ENCODE data around the gene AHCYL2. TPM values are rescaled to one million over a fixed set of nuclear protein-coding genes. Genes with fewer than 3 reads are reported as not detected.

The AHCYL2 gene
- total and polyA plus RNA-seq, 4 donors, result 2.0 to 10.0 (median 3.6) TPM

DNA sequence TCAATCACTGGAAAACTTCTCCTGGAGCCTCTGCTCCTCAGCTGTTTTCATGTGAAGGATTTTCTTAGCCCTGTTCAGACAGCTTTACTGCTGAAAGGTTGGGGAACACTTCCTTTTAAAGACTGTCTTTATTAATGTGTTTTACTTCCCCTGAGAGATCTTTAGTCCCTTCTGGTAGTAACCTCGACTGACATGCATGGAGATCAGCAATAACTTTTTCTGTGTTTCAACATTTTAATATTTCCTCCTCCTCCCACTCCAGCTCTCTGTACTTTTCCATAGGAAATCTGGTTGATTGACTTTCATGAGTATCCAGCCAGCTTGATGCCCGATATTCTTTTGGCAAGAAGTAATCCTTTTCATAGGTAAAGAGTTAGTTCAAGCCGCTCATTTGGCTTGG, 146.7 kb downstream of the AHCYL2 start:
- no peaks in the 10 kb centered on the region for H3K36me3 ChIP-seq (ENCODE audit: control insufficient read depth in 4 of 4, insufficient read depth in 3 of 4, low read depth in 1 of 4, low read length in 3 of 4)
- no peak overlapping the region for H3K9ac ChIP-seq (ENCODE audit: low read depth in 1 of 2, low read length in 2 of 2)
- H3K27ac ChIP-seq (ENCODE audit: low read depth in 1 of 2, low read length in 2 of 2), result no peak overlapping the region
- 84% methylated on average over 3 of the region's 3 CpGs for WGBS
- H3K27me3 ChIP-seq (ENCODE audit: control insufficient read depth in 4 of 4, insufficient read depth in 4 of 4, low read length in 3 of 4), result no peaks in the 10 kb centered on the region
- H3K4me1 ChIP-seq (ENCODE audit: control insufficient read depth in 4 of 4, insufficient read depth in 4 of 4, low read length in 3 of 4), result peaks cover 0 to 9% (median 3%) of the 10 kb centered on the region in 4 donors
- TF ChIP-seq NR2F2 (IDR thresholded peaks at IDR 0.05) (no peak), FOXA1 (IDR thresholded peaks at IDR 0.05) (no peak)
- TF ChIP-seq, protein P1, sequence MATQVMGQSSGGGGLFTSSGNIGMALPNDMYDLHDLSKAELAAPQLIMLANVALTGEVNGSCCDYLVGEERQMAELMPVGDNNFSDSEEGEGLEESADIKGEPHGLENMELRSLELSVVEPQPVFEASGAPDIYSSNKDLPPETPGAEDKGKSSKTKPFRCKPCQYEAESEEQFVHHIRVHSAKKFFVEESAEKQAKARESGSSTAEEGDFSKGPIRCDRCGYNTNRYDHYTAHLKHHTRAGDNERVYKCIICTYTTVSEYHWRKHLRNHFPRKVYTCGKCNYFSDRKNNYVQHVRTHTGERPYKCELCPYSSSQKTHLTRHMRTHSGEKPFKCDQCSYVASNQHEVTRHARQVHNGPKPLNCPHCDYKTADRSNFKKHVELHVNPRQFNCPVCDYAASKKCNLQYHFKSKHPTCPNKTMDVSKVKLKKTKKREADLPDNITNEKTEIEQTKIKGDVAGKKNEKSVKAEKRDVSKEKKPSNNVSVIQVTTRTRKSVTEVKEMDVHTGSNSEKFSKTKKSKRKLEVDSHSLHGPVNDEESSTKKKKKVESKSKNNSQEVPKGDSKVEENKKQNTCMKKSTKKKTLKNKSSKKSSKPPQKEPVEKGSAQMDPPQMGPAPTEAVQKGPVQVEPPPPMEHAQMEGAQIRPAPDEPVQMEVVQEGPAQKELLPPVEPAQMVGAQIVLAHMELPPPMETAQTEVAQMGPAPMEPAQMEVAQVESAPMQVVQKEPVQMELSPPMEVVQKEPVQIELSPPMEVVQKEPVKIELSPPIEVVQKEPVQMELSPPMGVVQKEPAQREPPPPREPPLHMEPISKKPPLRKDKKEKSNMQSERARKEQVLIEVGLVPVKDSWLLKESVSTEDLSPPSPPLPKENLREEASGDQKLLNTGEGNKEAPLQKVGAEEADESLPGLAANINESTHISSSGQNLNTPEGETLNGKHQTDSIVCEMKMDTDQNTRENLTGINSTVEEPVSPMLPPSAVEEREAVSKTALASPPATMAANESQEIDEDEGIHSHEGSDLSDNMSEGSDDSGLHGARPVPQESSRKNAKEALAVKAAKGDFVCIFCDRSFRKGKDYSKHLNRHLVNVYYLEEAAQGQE (IDR thresholded peaks at IDR 0.05), result no peak
- H3K4me3 ChIP-seq (ENCODE audit: low read depth in 1 of 3, low read length in 3 of 3), result no peak overlapping the region
- no peak for DNase-seq (ENCODE audit: low spot score)
- no peaks in the 10 kb centered on the region for H3K9me3 ChIP-seq (ENCODE audit: control insufficient read depth in 4 of 4, low read length in 3 of 4)

- no peak overlapping the region for H3K27ac ChIP-seq (ENCODE audit: low read depth in 1 of 2, low read length in 2 of 2)
- H3K4me1 ChIP-seq (ENCODE audit: control insufficient read depth in 4 of 4, insufficient read depth in 4 of 4, low read length in 3 of 4), result peaks cover 0 to 9% (median 3%) of the 10 kb centered on the region in 4 donors
- no peak overlapping the region for H3K9ac ChIP-seq (ENCODE audit: low read depth in 1 of 2, low read length in 2 of 2)
- H3K4me3 ChIP-seq (ENCODE audit: low read depth in 1 of 3, low read length in 3 of 3), result no peak overlapping the region
- no peaks in the 10 kb centered on the region for H3K36me3 ChIP-seq (ENCODE audit: control insufficient read depth in 4 of 4, insufficient read depth in 3 of 4, low read depth in 1 of 4, low read length in 3 of 4)
- 93% methylated on average over 3 of the region's 3 CpGs for WGBS
- no peaks in the 10 kb centered on the region for H3K9me3 ChIP-seq (ENCODE audit: control insufficient read depth in 4 of 4, low read length in 3 of 4)
- DNase-seq (ENCODE audit: low spot score), result no peak
- no peak for TF ChIP-seq MAX (IDR thresholded peaks at IDR 0.05)
- no peaks in the 10 kb centered on the region for H3K27me3 ChIP-seq (ENCODE audit: control insufficient read depth in 4 of 4, insufficient read depth in 4 of 4, low read length in 3 of 4)
Measured at GRCh38 chr7:129373651-129374428, 149.0 kb downstream of the AHCYL2 start.

- no peak for DNase-seq (ENCODE audit: low spot score)
- H3K9ac ChIP-seq (ENCODE audit: low read depth in 1 of 2, low read length in 2 of 2), result no peak overlapping the region
- no peaks in the 10 kb centered on the region for H3K9me3 ChIP-seq (ENCODE audit: control insufficient read depth in 4 of 4, low read length in 3 of 4)
- no peaks in the 10 kb centered on the region for H3K27me3 ChIP-seq (ENCODE audit: control insufficient read depth in 4 of 4, insufficient read depth in 4 of 4, low read length in 3 of 4)
- 96% methylated on average over 2 of the region's 2 CpGs for WGBS
- no peak overlapping the region for H3K4me3 ChIP-seq (ENCODE audit: low read depth in 1 of 3, low read length in 3 of 3)
- H3K27ac ChIP-seq (ENCODE audit: low read depth in 1 of 2, low read length in 2 of 2), result no peak overlapping the region
- no peak for TF ChIP-seq MAX (IDR thresholded peaks at IDR 0.05)
- no peak for TF ChIP-seq RXRA (IDR thresholded peaks at IDR 0.05)
- TF ChIP-seq, protein P1 (IDR thresholded peaks at IDR 0.05), result no peak
- TF ChIP-seq TAF1 (conservative IDR thresholded peaks at IDR 0.05), result no peak
- no peak for TF ChIP-seq HNF4G (IDR thresholded peaks at IDR 0.05)
- TF ChIP-seq, protein P2, sequence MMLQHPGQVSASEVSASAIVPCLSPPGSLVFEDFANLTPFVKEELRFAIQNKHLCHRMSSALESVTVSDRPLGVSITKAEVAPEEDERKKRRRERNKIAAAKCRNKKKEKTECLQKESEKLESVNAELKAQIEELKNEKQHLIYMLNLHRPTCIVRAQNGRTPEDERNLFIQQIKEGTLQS (IDR thresholded peaks at IDR 0.05), result no peak
- H3K36me3 ChIP-seq (ENCODE audit: control insufficient read depth in 4 of 4, insufficient read depth in 3 of 4, low read depth in 1 of 4, low read length in 3 of 4), result peaks cover 0 to 3% (median 1%) of the 10 kb centered on the region in 4 donors
- H3K4me1 ChIP-seq (ENCODE audit: control insufficient read depth in 4 of 4, insufficient read depth in 4 of 4, low read length in 3 of 4), result peaks cover 0 to 9% (median 3%) of the 10 kb centered on the region in 4 donors
Measured at GRCh38 chr7:129375141-129375938, 150.5 kb downstream of the AHCYL2 start.
